ENCODE data around the gene PLA2G10. TPM values are rescaled to one million over a fixed set of nuclear protein-coding genes. Genes with fewer than 3 reads are reported as not detected.
"Not testable (repeated sequence)": the region's sequence is repeated elsewhere in the genome, so short reads cannot be mapped to it uniquely, and the experiment has no call there.

PLA2G10 gene
- total and polyA plus RNA-seq, 3 donors from 2014 or later: 1.0 to 4.5 (median 1.5) TPM

DNA sequence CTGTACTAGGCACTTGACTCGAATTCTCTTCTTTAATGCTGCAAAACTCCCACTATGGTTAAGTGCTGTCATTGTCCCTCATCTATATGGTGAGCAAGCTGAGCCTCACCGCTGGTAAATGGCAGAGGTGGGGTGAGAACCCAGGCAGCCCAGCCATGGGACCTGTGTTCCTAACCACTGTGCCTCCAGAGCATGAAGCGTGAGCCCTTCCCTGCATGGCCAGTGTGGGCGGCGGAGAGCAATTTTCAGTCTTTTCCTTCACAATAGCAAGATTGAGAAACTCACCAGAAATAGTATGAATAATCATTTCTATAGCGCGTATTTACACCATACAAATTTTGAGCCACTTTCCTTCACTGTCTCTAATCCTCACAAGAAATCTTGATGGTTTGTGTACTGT, 52.2 kb downstream of the PLA2G10 start:
- WGBS, 2 donors: 91 to 96% methylated on average over 7 of the region's 7 CpGs
- no peaks in the 10 kb centered on the region for H3K36me3 ChIP-seq (ENCODE audit: low read depth, missing control alignments)
- no peaks in the 10 kb centered on the region for H3K4me1 ChIP-seq
- TF ChIP-seq POLR2A (IDR thresholded peaks at IDR 0.05): no peak
- TF ChIP-seq CTCF (IDR thresholded peaks at IDR 0.05): no peak
- DNase-seq: no peak
- H3K9me3 ChIP-seq: no peaks in the 10 kb centered on the region
- H3K27ac ChIP-seq: no peak overlapping the region
- no peaks in the 10 kb centered on the region for H3K27me3 ChIP-seq
- intact Hi-C loops (cut with DNase I; ENCODE audit: low total_unique reads): no loop called here
- H3K4me3 ChIP-seq: no peak overlapping the region

DNA sequence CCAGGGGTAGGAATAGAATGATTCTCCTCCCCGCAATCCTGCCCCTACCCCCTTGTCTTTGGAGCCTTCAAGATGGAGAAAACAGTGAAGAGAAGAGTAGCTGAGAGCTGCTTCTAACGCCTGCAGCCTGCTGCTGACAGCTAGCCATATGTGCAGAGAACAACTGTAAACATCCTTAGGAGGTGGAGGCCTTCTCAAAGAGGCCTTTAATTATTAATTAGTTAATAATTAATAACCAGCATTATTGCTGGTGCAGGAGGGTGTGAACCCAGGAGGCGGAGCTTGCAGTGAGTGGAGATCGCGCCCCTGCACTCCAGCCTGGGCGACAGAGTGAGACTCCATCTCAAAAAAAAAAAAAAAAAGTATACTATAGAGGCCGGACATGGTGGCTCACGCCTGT, 52.9 kb downstream of the PLA2G10 start:
- WGBS, 2 donors: 88 to 93% methylated on average over 8 of the region's 8 CpGs
- Histone ChIP-seq H3K4me3 (no peak overlapping the region), H3K4me1 (peaks cover 3% of the 10 kb centered on the region), H3K36me3 (ENCODE audit: low read depth, missing control alignments) (no peaks in the 10 kb centered on the region), H3K9me3 (no peaks in the 10 kb centered on the region), H3K27me3 (no peaks in the 10 kb centered on the region), H3K27ac (no peak overlapping the region)
- TF ChIP-seq POLR2A (IDR thresholded peaks at IDR 0.05): no peak
- TF ChIP-seq CTCF (IDR thresholded peaks at IDR 0.05): no peak
- intact Hi-C loops (cut with DNase I; ENCODE audit: low total_unique reads): no loop called here
- DNase-seq: no peak

DNA sequence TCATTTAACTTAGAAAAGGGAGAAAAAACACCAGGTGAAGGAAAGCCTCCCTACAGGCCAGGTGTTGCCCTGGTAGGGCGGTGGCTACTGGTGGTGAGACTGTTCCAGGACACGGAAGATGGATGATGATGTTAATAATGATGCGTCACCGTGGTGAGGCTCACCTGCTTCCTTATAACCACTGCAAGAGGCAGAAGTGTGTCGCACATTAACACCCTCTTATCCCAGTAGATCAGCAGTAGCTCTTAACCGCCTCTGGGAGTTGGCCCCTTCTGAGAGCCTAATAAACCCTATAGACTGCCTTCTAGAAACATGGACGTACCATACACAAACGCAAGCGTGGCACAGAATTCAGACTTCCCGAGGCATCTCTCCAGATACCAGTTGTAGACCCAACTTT, 53.6 kb downstream of the PLA2G10 start:
- intact Hi-C loops (cut with DNase I; ENCODE audit: low total_unique reads): no loop called here
- no peak overlapping the region for H3K4me3 ChIP-seq
- 84 to 89% methylated on average over 10 of the region's 10 CpGs for WGBS, 2 donors
- no peaks in the 10 kb centered on the region for H3K9me3 ChIP-seq
- H3K4me1 ChIP-seq: peaks cover 10% of the 10 kb centered on the region
- TF ChIP-seq CTCF (IDR thresholded peaks at IDR 0.05): no peak
- TF ChIP-seq POLR2A (IDR thresholded peaks at IDR 0.05): no peak
- H3K27me3 ChIP-seq: no peaks in the 10 kb centered on the region
- no peaks in the 10 kb centered on the region for H3K36me3 ChIP-seq (ENCODE audit: low read depth, missing control alignments)
- no peak for DNase-seq
- H3K27ac ChIP-seq: no peak overlapping the region

- intact Hi-C loops (cut with DNase I; ENCODE audit: low total_unique reads); H3K9me3 ChIP-seq; H3K27ac ChIP-seq; H3K27me3 ChIP-seq; H3K36me3 ChIP-seq (ENCODE audit: low read depth, missing control alignments); DNase-seq; H3K4me3 ChIP-seq: not testable (repeated sequence)
- H3K4me1 ChIP-seq: peaks cover 18% of the 10 kb centered on the region
- WGBS, 2 donors: 23 to 36% methylated on average over 1 of the region's 1 CpG
These were observed 57.2 kb downstream of the PLA2G10 start for GRCh38 chr16:14636951-14637240.

DNA sequence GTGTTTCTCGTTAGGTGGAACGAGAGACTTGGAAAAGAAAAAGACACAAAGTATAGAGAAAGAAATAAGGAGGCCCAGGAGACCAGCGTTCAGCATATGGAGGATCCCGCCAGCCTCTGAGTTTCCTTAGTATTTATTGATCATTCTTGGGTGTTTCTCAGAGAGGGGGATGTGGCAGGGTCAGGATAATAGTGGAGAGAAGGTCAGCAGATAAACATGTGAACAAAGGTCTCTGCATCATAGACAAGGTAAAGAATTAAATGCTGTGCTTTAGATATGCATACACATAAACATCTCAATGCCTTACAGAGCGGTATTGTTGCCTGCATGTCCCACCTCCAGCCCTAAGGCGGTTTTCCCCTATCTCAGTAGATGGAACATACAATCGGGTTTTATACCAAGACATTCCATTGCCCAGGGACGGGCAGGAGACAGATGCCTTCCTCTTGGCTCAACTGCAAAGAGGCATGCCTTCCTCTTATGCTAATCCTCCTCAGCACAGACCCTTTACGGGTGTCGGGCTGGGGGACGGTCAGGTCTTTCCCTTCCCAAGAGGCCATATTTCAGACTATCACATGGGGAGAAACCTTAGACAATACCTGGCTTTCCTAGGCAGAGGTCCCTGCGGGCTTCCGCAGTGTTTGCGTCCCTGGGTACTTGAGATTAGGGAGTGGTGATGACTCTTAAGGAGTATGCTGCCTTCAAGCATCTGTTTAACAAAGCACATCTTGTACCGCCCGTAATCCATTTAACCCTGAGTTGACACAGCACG, 57.7 kb downstream of the PLA2G10 start:
- Histone ChIP-seq H3K4me1 (peaks cover 18% of the 10 kb centered on the region), H3K27ac (peak overlapping the region in 1 of 2 donors; percentile 11)
- H3K36me3 ChIP-seq (ENCODE audit: low read depth, missing control alignments); H3K4me3 ChIP-seq; H3K27me3 ChIP-seq; H3K9me3 ChIP-seq; intact Hi-C loops (cut with DNase I; ENCODE audit: low total_unique reads): not testable (repeated sequence)
- WGBS, 2 donors: 36 to 38% methylated on average over 17 of the region's 17 CpGs
- peak; percentile 23 for DNase-seq

Data from testis (tissue), 3 donors.